Fibroblast of lung (primary cell): ENCODE measurements around the gene FHL2.

Experiments
- EZH2 ChIP-seq: IDR thresholded peaks from 2 replicates; pipeline ENCODE4 v1.5.1; 2012; ENCODE audit warnings: low read length, control low read depth, mild to moderate bottlenecking; ENCODE audit errors: missing control alignments
- TF ChIP-seq, protein P1 (sequence below), 2 donors: IDR thresholded peaks in 1 of 2; conservative IDR thresholded peaks in 1 of 2; 1 replicate in 1 of 2; 2 replicates in 1 of 2; pipeline ENCODE4 v1.5.1; 2011 to 2012; ENCODE audit warnings: low read length in 2 of 2, control low read depth in 1 of 2, inconsistent platforms in 1 of 2, low read depth in 1 of 2, mild to moderate bottlenecking in 1 of 2

- TF ChIP-seq, protein P1, sequence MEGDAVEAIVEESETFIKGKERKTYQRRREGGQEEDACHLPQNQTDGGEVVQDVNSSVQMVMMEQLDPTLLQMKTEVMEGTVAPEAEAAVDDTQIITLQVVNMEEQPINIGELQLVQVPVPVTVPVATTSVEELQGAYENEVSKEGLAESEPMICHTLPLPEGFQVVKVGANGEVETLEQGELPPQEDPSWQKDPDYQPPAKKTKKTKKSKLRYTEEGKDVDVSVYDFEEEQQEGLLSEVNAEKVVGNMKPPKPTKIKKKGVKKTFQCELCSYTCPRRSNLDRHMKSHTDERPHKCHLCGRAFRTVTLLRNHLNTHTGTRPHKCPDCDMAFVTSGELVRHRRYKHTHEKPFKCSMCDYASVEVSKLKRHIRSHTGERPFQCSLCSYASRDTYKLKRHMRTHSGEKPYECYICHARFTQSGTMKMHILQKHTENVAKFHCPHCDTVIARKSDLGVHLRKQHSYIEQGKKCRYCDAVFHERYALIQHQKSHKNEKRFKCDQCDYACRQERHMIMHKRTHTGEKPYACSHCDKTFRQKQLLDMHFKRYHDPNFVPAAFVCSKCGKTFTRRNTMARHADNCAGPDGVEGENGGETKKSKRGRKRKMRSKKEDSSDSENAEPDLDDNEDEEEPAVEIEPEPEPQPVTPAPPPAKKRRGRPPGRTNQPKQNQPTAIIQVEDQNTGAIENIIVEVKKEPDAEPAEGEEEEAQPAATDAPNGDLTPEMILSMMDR (conservative IDR thresholded peaks at IDR 0.05 in 1 of 2, IDR thresholded peaks at IDR 0.05 in 1 of 2; ENCODE audit: low read depth in 1 of 2, low read length in 2 of 2): no peak
- no peak for TF ChIP-seq EZH2
Measured at GRCh38 chr2:105368759-105369408, 30.0 kb downstream of the FHL2 start.
